Testis (tissue), 2 donors: ENCODE results near the gene C1QTNF3.

Source experiments
- POLR2A ChIP-seq: fragments of 450-650 bp; IDR thresholded peaks from one replicate; pipeline ENCODE4 v1.6.1; 2017; ENCODE audit warnings: antibody characterized with exemption, mild to moderate bottlenecking, moderate library complexity
- TF ChIP-seq, protein P1 (sequence below), 3 experiments: fragments of 450-650 bp in 2 of 3; fragments of 200-600 bp in 1 of 3; sonication (generic) in 1 of 3; IDR thresholded peaks; one replicate each; pipeline ENCODE4 v1.5.1; 2016 to 2019; ENCODE audit warnings: antibody characterized with exemption in 3 of 3, mild to moderate bottlenecking in 2 of 3, moderate library complexity in 1 of 3

DNA sequence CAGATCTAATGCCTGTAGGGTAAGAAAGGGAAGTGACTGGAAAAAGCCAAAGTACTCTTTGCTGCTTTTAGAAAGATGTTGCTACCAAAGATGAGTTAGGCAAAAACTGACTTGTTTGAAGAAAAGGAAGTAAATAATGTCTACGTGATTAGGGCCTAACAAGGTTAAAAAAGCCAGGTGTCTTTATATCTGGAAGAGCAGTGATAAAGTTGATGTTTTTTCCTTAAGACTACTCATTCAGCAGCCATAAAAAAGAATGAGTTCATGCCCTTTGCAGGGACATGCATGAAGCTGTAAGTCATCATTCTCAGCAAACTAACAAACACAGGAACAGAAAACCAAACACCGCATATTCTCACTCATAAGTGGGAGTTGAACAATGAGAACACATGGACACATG is 21.7 kb downstream of the C1QTNF3 start:
- TF ChIP-seq, protein P1, sequence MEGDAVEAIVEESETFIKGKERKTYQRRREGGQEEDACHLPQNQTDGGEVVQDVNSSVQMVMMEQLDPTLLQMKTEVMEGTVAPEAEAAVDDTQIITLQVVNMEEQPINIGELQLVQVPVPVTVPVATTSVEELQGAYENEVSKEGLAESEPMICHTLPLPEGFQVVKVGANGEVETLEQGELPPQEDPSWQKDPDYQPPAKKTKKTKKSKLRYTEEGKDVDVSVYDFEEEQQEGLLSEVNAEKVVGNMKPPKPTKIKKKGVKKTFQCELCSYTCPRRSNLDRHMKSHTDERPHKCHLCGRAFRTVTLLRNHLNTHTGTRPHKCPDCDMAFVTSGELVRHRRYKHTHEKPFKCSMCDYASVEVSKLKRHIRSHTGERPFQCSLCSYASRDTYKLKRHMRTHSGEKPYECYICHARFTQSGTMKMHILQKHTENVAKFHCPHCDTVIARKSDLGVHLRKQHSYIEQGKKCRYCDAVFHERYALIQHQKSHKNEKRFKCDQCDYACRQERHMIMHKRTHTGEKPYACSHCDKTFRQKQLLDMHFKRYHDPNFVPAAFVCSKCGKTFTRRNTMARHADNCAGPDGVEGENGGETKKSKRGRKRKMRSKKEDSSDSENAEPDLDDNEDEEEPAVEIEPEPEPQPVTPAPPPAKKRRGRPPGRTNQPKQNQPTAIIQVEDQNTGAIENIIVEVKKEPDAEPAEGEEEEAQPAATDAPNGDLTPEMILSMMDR (IDR thresholded peaks at IDR 0.05): no peak
- no peak for TF ChIP-seq POLR2A
